HepG2 (cell line): ENCODE measurements around the gene L1CAM.

Experiments used
- EP300 ChIP-seq, 3 experiments: sonication (generic) in 1 of 3; formaldehyde crosslinking in 1 of 3; IDR thresholded peaks; 2 replicates each; pipeline versions ENCODE4 v1.5.1 to v1.6.1; 2011 to 2020; ENCODE audit warnings: low read depth in 2 of 3, low read length in 2 of 3, borderline replicate concordance in 1 of 3, improper control_type of control experiment in 1 of 3, mild to moderate bottlenecking in 1 of 3, missing genetic modification reagents in 1 of 3, moderate library complexity in 1 of 3
- HCFC1 ChIP-seq: fragments of 150-350 bp; IDR thresholded peaks from 2 replicates; pipeline ENCODE4 v1.6.1; 2014; ENCODE audit warnings: low read depth, low read length
- JUND ChIP-seq: sonication (generic); formaldehyde crosslinking; IDR thresholded peaks from 2 replicates; pipeline ENCODE4 v1.8.0; 2022; ENCODE audit warnings: mild to moderate bottlenecking, missing genetic modification reagents
- MEF2D ChIP-seq: sonication (generic); formaldehyde crosslinking; IDR thresholded peaks from 2 replicates; pipeline ENCODE4 v1.5.1; 2020; ENCODE audit warnings: mild to moderate bottlenecking, missing genetic modification reagents
- NFYB ChIP-seq: sonication (generic); formaldehyde crosslinking; IDR thresholded peaks from 2 replicates; pipeline ENCODE4 v1.4.0; 2020; ENCODE audit warnings: missing genetic modification reagents
- ZBTB20 ChIP-seq: sonication (generic); formaldehyde crosslinking; IDR thresholded peaks from 2 replicates; pipeline ENCODE4 v1.8.1; 2023; ENCODE audit warnings: missing genetic modification reagents, low read depth, mild to moderate bottlenecking, borderline replicate concordance

- TF ChIP-seq JUND (CRISPR knock-in tag) (no peak), HCFC1 (no peak), EP300 (IDR thresholded peaks at IDR 0.05; ENCODE audit: low read depth in 2 of 2, low read length in 2 of 2) (no peak), EP300 (CRISPR knock-in tag; IDR thresholded peaks at IDR 0.05; ENCODE audit: borderline replicate concordance) (no peak), MEF2D (CRISPR knock-in tag) (no peak), ZBTB20 (CRISPR knock-in tag) (no peak), NFYB (no peak)
Observed at GRCh38 chrX:153907456-153907855, 21.5 kb upstream of the L1CAM start.
